T follicular helper cell (primary cell): ENCODE measurements around the gene FBXL20.
"Not testable (repeated sequence)": the region's sequence is repeated elsewhere in the genome, so short reads cannot be mapped to it uniquely, and the experiment has no call there.

Source experiments
- DNase-seq: peaks from one replicate; pipeline ENCODE4 v3.0.0-alpha.2; 2020; ENCODE audit warnings: low read depth

FBXL20 gene

GRCh38 chr17:39250076-39250475 lies 151.3 kb downstream of the FBXL20 start:
- DNase-seq, result not testable (repeated sequence)

GRCh38 chr17:39246274-39246673 lies 155.2 kb downstream of the FBXL20 start:
- DNase-seq, result no peak

- peak; percentile 76 for DNase-seq
These were observed 156.5 kb downstream of the FBXL20 start for GRCh38 chr17:39244600-39245570.

GRCh38 chr17:39244016-39244599 lies 157.3 kb downstream of the FBXL20 start:
- DNase-seq, result no peak

- no peak for DNase-seq
These were observed 158.3 kb downstream of the FBXL20 start for GRCh38 chr17:39243155-39243554.

DNA sequence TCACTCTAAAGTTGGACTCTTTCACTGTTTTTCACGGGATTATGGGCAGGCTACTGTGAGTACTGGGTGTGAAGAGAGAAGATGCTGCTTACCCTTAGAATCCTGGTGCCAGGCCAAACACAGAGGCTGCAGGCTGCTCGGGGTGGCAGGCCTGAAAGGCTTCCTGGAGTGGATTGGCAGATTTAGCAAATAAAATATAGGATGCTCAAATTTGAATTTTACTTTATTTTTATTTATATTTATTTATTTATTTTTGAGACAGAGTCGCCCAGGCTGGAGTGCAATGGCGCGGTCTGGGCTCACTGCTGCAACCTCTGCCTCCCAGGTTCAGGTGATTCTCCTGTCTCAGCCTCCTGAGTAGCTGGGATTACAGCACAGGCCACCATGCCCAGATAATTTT lies 160.8 kb downstream of the FBXL20 start:
- DNase-seq, result no peak

- peak; percentile 57 for DNase-seq
These were observed 161.6 kb downstream of the FBXL20 start for GRCh38 chr17:39239640-39240314.

GRCh38 chr17:39238311-39238972 lies 163.0 kb downstream of the FBXL20 start:
- DNase-seq, result peak; percentile 73

DNA sequence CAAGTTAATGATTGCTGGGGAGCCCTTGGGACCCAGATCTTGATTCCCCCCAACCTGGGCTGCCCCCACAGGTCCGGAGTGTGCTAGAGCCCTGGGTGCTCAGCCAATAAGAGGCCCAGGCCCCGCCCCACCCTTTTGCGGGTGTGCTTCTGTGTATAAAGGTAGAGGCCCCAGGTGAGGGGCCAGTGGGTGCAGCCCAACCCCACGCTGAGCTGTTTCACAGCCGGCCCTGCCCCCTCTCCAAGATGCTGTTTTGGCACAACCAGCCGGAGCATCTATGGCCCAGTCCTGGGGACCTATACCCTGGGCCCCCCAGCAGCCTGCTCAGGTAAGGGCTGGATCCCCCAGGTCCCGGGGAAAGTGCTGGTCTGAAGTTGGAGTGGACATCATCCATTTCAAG lies 163.8 kb downstream of the FBXL20 start:
- no peak for DNase-seq

- DNase-seq, result no peak
These were observed 164.4 kb downstream of the FBXL20 start for GRCh38 chr17:39236981-39237441.

DNA sequence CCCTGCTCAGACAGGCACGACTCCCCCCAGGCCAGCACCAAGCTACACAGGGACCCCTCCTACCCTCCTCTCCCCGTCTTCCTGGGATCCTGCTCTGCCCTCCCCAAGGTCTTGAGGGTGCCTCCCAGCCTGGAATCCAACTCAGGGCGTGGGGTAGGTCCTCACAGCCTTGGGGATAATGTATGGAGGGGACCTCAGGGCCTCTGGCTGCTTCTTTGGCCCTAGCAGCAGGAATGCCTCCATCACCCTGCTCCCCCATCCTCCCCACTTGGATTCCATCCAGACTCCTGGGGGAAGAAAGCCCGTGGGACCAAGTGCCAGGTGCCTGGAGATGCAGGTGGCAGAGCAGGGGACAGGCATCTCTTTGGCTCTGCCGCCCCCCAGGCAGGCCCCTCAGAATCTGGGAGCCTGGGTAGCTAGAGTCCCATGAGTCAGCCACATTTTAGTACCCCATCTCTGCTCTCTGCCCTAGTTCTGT lies 164.9 kb downstream of the FBXL20 start:
- no peak for DNase-seq

DNA sequence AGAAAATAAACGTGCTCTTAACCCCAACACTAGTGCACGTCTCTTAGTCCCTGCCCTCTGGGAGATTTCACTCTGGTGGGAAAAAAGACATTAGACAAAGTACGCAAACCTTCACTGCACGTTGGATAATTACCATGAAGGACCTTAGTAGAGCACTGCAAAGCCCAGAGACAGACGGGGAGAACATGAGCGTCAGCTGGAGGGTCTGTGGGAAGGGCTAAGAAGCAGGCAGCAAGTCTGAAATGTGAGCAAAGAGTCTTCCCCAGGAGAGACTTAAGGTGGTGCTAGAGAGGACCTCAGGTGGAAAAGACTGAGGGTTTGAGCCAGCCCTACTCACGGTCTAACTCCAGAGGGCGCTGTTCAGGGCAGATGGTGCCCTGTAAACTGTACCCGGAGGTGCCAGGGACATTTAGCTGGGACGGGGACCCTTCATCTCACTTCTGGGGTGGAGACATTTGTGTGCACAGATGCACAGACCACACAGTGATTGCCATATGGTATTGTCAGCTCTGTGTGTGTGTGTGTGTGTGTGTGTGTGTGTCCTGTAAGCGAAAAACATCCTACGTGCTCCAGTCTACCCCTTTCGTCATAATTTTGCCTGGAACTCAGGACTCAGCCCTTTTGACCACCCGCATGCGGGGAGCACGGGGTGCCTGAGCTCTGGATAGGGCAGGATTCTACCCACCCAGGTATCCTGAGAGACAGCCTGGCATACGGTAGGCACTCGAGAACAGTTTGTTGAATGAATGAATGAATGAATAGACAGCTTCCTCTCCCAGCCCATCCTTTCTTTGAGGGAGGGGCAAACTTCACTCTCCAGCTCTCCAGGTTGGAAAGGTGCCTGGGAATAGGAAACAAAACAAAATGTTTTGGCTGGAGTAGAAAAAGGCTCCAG lies 165.6 kb downstream of the FBXL20 start:
- DNase-seq, result no peak

DNA sequence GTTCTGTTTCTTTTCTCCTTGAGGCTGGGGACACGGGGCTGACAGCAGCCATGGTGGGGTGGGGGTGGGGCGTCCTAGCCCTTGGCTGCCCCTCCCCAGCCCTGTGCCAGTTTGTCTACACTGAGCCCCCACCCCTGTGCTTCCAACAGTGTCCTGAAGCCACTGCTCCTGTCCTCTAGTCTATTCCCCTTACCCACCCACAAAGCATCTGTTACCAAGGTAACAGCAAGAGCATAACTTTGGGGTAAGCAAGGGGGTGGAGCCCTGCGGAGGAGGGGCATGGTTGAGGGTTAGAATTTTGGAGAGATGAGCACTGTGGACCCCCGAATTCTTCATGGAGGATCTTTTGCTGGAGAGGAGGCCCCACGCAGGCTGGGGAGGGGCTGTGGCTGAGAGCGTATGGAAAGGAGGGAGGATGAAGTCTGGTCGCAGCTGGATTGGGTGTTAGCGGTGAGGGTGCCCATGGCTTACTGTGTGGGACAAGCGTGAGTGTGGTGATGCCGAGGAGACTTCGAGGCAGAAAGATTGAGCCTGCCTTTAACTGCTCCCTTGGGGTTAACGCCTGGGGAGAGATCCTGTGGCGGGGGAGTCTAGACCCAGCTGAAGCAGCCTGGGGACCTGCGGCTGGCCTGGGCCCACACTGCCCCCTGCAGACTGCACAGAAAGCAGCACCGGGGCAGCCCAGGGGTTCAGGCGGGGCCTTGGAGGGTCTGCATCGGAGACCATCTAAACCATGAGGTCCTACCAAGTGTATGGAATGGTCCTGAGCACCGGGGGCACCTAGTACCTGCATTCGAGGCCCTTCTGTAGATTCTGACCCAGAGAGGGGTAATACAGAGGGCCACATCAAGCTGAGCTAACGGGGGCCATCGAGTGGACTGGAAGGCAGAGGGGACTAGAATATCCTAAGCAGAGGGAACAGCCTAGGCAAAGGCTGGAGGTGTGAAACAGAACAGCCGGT lies 169.6 kb downstream of the FBXL20 start:
- DNase-seq, result peak; percentile 46

DNA sequence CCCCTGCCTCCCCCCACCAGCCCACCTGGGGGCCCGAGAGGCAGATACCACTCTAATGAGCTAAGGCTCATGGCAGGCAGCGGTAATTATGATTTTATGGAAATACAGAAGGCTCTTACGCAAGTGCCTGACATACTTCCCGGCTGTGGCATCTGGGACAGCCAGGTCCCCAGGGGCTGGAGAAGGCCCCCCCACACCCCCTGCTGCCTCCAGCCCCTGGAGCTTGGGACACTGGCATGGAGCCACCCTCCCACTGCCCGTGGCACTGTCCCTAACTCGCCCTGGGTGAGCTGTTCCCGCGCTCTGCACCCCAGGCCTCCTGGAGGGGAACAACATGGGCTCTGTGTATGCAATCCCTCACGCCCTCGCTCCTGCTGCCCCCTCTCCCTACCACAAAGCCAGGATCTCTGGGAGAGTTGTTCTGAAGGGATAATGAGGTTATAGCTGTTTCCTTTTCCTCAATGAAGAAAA lies 170.3 kb downstream of the FBXL20 start:
- no peak for DNase-seq

DNA sequence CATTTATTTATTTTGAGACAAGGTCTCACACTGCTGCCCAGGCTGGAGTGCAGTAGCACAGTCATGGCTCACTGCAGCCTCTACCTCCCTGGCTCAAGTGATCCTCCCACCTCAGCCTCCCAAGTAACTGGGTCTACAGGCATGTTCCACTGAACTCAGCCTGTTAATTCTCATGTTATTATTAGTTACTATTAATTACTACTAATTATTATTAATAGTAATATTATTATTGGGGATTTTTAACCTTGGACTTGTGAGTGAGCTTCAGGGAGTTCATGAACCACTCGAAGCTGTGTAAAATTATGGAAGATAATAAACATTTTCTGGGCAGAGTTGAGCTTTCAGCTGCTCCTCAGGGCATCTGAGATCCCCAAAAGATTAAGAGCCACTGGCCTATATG lies 171.1 kb downstream of the FBXL20 start:
- no peak for DNase-seq

- no peak for DNase-seq
These were observed 172.0 kb downstream of the FBXL20 start for GRCh38 chr17:39229274-39229913.

GRCh38 chr17:39227364-39227919 lies 174.0 kb downstream of the FBXL20 start:
- no peak for DNase-seq

DNA sequence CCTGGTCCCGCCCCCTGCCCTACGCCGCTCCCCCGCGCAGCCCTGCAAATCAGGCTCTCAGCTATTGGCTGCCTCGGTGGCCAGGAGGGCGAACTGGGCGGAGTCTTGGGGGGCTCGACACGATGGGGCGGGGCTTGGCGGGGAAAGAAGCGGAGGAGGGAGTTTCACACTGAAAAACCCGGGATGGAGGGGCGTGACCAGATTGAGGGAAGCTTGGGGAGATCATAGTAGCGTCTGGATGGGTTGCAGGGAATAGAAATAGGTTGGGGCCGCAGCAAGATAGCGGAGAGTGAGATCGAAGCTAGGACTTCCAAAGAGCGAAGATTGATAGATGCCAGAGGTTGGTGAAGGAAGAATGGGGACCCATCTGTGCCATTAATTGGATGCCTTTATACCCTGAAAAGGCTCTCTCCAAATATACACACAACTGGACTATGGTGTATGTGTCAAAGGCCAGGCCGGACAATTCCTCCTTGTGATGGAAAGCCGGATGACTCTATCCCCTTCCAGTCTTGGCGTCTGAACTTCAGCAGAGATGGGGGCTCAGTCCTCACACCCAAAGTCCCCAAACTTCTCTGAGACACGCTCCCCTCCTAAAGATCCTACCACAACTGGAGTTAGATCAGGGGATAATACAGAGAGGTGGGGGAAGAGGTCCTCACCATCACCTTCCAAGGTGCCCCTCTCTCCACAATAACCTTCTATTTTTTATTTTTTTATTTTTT lies 175.3 kb downstream of the FBXL20 start:
- no peak for DNase-seq
